Fibroblast of skin of back (primary cell): ENCODE results near the gene LRRC75A.
"Not testable (repeated sequence)": the region's sequence is repeated elsewhere in the genome, so short reads cannot be mapped to it uniquely, and the experiment has no call there.

Experiments used
- DNase-seq: peaks from one replicate; pipeline ENCODE4 v3.0.0-alpha.2; 2013

The LRRC75A gene

DNA sequence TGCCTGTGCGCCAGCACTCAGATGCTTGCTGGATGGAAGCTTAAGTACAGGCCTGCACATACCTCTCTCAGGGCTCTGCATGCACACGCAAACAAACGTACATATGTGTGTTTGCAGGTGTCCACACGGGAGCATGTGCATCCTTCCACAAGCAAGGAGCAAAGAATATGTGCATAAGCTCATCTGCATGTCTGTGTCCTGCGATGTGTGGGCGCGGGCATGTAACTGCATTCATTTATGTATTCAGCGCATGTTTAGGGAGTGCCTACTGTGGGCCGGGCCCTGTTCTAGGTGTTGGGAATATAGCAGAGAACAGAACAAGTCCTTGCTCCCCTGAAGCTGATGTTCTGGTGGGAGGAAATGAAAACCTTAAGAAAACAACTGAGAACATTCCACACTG, 62.9 kb downstream of the LRRC75A start:
- no peak for DNase-seq

DNA sequence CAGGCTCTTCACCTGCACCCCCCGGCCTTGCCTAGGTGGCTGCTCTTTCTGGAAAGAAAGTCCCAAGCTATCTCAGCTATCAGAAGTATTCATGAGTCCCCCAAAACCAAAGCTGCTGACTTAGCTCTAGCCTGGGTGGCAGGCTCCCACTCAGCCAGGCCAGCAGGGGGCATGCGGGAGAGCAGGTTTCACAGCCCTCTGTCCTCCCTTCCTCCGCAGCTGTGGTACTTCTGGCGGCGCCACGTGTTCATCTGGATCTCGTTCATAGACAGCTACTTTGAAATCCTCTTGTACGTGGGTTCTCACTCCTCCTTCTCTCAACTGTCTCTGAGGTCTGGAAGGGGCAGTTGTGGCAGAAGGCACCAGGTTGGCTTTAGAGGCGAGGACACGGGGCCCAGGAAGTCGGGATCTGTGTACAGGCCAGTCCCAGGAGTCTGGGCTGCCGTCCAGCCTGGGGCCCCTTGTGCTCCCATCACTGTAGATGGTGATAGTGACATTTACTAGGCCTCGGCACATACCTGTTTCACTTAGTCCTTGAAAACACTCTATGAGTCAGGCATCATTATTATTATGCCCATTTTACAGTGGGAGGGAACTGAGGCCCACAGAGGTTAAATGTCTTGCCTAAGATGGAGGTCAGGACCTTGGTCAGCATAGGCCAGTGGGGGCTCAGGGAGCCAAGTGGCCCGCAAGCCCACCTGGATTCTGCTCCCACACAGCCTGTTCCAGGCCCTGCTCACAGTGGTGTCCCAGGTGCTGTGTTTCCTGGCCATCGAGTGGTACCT, 63.7 kb downstream of the LRRC75A start:
- DNase-seq, result peak; percentile 64

DNA sequence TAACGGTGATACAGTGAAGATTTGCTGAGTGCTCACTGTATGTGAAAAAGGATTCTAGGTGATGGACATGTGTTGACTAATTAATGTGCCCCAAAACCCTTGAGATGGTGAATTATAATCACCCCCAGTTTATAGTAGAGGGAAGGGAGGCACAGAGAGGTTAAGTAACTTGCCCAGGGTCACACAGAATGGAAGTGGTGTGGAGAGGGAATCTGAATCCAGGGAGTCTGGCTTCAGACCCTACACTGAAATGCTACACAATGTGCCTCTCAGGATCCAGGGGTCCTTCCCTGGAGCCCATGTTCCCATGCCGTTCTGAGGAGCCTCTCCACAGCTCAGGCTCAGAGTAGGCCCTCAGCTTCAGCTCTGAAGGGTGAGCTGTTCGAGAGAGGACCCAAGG, 65.0 kb downstream of the LRRC75A start:
- DNase-seq, result no peak

DNA sequence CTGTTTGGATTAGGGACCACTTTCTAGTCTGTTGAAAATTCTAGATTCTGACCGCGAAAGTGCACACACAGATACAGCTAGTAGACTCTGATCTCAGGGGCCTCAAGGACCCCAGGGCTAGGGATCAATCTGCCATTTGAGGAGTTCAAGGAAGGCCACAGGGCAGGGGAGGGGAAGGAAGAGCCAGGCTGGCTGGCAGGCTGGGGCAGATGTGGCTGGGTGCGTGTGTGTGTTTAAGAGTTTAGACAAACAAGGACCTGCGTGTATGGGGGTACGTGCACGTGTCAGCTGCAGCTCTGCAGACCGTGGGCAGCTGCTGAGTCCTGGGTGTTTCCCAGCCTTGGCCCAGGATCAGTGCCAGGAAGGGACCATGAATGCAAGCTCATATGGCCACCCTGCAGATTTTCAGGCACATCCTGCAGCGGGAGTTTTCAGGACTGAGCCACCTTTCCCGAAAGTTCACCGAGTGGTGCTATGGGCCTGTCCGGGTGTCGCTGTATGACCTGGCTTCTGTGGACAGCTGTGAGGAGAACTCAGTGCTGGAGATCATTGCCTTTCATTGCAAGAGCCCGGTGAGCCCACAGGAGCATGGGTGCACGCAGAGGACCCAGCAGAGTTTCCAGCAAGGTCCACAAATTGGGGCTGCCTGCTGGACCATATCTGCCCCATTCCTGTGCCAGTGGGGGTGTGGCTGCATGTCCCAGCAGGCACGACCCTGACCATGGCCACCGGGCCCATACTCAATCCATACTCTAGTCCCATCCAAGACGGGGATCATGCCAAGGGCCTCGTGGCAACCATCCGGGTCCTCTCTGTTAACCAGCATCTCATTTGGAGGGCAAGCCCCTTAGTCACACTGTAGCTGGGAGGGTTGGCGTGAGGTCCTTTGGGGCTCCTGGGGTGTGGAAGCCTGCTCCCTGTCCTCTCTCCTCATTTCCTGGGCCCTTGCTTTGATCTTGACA, 66.0 kb downstream of the LRRC75A start:
- no peak for DNase-seq

DNA sequence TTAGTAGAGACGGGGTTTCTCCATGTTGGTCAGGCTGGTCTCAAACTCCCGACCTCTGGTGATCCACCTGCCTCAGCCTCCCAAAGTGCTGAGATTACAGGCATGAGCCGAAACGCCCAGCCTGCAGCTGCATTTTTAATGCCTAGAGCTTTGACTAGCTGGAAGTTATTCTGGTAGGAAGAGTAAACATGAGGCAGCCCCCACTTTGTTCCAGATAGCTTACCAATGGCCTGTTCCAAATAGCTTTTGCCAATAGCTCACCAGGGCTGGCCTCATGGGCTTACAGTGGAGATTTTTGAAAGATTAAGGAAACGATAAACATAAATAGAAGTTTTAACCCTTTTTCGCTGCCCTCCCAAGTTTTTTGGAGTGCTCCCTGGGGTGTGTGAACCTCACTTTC, 66.8 kb downstream of the LRRC75A start:
- DNase-seq, result no peak

DNA sequence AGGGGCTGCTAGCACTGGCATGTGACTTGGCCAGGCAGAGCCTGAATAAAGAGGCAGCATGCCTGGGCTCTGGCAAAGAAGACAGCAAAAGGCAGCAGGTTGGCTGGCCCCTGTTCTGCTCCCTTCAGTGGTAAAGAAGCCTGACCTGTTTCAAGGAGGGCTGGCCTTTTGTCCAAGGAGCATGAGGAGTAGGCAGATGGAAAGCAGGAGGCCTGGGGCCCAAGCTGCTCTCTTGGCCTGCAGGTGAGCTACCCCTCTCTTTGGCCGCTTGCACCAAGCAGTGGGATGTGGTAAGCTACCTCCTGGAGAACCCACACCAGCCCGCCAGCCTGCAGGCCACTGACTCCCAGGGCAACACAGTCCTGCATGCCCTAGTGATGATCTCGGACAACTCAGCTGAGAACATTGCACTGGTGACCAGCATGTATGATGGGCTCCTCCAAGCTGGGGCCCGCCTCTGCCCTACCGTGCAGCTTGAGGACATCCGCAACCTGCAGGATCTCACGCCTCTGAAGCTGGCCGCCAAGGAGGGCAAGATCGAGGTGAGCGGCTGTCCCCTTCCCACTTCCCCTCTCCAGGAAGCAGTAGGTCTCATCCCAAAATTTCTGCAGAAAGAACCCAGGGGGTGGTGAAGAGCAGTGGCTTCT, 68.6 kb downstream of the LRRC75A start:
- DNase-seq, result no peak

DNA sequence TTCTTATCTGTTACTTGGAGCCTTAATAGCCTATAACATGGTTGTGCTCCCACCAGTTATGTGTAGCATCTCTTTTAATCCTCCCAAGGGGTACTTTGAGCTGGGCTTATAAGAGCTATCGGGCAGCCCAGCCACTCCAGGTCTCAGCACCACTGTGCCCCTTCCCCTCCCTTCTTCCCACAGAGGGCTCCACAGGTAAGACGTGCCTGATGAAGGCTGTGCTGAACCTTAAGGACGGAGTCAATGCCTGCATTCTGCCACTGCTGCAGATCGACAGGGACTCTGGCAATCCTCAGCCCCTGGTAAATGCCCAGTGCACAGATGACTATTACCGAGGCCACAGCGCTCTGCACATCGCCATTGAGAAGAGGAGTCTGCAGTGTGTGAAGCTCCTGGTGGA, 69.6 kb downstream of the LRRC75A start:
- DNase-seq, result no peak

DNA sequence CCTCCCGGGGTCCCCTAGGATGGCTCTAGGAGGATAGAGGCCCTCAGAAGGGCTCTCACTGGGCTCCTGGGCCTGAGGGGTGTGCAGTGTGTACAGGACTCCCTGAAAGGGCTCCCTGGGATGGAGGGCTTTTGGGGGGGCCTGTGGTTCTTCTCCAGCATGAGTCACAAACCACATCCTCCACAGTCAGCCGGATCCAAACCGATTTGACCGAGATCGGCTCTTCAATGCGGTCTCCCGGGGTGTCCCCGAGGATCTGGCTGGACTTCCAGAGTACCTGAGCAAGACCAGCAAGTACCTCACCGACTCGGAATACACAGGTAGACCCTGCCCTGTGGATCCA, 72.1 kb downstream of the LRRC75A start:
- DNase-seq, result peak; percentile 83

DNA sequence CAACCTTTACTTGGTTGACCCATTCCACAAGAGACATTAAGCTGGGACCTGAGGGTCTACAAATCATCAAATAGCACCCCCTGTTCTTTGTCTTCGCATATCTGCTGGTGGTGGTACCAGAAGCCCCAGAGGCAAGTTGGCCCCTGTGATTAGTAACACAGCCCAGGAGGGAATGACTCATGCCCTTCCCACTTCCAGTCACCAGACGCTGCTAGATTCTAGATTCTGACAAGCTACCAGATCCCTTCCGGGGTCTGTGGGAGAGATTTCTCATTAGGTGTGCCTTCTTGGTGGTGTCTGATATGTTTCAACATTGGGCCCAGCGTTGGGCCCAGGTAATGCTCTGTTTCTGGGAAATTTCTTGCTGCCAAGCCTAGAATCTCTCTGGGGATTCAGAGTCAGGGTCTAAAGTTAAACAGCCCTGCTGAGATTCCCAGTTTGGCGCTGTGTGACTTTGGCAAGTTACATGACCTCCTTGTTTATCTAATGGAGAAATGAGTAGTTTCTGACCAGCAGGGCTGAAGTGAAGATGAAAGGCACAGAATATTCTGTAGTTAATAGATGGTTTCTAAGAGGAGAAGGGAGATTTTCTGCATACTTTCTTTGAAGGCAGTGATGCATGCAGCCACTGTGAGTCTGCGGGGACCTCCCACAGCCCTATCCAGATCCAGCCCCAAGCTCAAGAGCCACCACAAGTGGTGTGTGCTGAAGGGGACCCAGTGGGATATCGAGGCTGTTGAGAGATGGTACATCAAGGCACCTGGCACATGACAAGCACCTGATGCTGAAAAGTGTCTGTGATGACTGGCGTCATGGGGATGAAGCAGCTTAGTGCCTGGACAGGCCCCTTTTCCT, 72.7 kb downstream of the LRRC75A start:
- DNase-seq, result peak; percentile 90

DNA sequence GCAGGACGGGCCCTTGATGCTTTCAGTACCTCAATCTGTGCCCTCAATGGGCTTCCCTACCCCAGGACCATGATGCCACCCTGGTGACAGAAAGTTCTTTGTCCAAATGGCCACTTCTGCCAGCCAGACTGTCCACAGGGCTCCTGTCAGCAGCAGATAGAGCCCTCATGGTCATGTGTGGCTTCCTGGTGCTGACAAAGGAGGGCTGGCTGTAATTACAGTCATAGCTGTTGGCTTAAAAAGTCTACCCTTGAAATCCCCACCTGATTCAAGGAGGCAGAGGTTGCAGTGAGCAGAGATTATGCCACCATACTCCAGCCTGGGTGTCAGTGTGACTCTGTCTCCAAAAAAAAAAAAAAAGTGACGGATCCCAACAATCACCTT, 73.3 kb downstream of the LRRC75A start:
- DNase-seq, result no peak

DNA sequence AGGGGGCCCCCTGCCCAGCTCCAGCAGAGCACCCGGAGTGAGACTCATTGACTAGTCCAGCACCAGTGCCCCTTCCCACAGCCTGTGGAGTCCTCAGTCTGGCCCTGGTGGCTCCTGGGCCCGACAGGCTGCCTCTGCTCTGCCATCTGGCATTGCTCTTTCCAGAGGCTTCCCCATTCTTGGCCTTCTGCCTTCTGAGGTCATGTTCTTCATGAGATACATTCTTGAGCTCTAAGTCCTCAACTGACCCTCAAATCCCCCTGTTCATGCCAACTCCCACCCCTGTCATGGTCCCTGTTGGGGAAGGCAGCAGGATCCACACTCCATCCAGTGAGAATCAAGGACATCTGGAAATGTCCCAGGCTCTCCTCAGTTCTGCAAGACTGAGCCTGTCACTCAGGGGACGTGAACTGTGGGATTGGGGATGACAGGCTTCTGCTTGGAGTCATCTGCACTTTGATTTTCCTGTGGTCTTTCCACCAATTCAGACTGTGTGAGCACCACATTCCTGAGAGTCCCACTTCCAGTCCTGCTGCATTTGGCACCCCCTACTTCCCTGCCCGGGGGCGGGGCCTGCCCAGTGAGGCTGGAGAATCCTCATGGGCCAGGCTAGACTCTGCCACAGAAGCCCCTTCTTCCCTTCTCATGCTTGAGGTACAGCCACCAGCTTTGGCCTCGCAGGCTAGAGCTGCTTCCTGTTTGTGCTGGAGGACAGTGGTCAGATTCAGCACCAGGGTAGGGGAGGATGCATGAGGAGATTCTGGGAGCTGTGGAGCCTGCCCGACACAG, 73.9 kb downstream of the LRRC75A start:
- DNase-seq, result peak; percentile 68

DNA sequence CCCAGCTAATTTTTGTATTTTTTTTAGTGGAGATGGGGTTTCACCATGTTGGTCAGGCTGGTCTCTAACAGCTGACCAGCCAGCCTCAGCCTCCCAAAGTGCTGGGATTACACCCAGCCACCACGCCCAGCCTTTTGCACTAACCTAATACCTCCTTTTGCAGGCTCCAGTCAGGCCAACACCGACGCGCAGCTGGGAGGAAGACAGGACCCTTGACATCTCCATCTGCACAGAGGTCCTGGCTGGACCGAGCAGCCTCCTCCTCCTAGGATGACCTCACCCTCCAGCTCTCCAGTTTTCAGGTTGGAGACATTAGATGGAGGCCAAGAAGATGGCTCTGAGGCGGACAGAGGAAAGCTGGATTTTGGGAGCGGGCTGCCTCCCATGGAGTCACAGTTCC, 74.6 kb downstream of the LRRC75A start:
- DNase-seq, result no peak

DNA sequence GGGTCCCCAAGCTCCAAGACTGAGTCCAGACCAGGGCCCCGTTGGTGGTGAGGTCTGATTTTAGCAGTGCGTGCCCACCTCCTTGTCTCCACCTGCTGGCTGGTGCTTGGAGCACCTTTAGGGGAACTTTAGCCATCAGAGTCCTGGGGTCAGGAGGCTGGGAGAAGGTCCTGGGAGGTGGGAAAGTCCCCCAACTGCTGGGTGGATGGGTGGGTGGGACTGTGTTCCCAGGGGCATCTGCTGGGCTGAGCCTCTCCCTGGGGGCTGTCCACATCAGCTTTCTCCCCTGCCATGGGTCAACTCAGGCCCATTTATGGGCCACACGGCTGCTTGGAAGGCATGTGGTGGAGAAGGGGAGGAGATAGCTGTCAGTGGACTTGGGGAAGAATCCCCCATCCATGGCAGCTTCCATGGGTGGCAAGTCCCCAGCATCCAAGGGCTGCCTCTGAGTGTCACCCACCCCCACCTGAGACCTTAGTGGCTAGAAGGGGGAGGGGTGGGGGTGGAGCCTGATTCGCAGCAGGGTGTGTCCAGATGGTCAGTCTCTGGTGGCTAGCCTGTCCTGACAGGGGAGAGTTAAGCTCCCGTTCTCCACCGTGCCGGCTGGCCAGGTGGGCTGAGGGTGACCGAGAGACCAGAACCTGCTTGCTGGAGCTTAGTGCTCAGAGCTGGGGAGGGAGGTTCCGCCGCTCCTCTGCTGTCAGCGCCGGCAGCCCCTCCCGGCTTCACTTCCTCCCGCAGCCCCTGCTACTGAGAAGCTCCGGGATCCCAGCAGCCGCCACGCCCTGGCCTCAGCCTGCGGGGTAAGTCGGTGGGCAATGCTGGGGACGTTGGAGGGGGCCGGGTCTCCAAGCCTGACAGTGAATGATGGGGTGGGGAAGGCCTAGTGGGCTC, 76.7 kb downstream of the LRRC75A start, which contains the start of gene TRPV2:
TRPV2 (plus strand) TSS at position 541 of the 894 bp plus-strand sequence. CDS start 2,098 bp downstream, outside the sequence.
- no peak for DNase-seq

DNA sequence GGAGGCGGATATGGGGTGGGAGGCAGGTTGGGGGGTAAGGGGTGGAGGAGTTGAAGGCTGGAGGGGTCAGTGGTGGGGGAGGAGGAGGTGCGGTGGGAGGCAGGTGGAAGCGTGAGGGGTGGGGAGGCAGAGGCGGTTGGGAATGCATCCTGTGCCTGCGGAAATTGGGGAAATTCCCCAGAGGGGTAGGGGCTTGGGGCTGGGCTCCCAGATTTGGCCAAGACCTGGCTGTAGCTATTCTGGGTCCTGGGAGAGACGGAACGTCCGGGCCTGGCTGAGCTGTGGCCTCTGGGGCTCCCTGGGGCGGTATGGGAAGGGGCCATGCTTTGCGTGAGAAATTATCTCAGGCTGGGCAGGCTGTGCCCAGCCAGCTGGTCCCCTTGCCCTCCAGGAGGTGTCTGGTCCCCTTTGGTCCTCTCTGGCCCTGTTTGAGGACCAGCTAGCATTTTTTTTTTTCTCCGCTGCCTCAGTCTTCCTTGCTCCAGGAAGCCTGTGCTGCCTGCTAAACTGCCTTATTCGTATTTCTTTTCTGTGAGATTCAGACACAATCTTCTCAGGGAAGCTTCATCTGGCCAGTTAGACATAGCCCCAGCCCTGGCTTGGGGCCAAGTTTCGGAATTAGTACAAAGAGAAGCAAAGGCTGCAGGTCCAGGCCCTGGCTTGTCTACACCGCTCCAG, 83.9 kb downstream of the LRRC75A start:
- peak; percentile 38 for DNase-seq

DNA sequence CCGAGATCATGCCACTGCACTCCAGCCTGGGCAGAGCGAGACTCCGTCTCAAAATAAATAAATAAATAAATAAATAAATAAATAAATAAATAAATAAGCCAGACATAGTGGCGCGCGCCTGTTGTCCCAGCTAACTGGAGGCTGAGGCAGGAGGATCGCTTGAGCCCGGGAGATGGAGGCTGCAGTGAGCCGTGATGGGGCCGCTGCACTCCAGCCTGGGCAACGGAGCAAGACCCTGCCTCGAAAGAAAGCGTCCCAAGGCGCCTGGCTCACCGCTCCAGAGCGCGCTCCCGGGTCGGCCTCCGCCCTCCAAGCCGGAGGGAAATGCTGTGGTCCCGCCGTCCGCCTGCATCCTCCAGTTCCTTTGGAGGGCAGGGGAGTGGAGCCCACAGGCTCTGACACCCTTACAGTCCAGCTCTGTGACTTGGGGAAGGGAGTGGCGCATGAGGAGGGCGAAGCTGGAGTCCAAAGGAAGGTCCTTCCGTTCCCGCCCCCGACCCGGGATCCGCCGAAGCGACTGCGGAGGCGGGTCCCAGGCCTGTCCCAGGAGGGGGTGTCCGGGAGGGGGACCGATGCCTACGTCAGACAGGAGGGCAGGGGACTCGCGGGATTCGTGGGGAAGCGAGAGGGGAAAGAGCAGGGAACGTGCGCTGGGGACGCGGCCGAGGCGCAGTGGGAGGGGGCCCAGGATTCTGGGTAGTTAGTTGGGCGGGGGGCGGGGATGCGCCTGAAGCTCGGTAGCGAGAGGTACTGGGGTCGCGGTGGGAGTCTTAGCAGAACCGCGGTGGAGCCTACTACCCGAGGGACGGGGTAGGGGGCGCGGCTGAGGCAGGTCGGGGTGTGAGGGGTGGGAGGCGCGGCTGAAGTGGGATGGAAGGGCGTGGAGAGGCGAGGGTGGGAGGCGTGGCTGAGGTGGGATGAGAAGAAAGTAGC, 85.0 kb downstream of the LRRC75A start:
- peak; percentile 47 for DNase-seq

DNA sequence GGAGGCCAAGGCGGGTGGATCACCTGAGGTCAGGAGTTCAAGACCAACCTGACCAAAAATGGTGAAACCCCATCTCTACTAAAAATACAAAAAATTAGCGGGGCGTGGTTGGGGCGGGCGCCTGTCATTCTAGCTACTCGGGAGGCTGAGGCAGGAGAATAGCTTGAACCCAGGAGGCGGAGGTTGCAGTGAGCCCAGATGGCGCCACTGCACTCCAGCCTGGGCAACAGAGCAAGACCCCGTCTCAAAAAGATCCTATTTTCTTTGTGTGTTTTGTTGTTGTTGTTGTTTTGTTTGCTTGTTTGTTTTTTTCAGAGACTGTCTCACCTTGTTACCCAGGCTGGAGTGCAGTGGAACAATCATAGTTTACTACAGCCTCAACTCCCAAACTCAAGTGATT, 88.1 kb downstream of the LRRC75A start:
- not testable (repeated sequence) for DNase-seq

DNA sequence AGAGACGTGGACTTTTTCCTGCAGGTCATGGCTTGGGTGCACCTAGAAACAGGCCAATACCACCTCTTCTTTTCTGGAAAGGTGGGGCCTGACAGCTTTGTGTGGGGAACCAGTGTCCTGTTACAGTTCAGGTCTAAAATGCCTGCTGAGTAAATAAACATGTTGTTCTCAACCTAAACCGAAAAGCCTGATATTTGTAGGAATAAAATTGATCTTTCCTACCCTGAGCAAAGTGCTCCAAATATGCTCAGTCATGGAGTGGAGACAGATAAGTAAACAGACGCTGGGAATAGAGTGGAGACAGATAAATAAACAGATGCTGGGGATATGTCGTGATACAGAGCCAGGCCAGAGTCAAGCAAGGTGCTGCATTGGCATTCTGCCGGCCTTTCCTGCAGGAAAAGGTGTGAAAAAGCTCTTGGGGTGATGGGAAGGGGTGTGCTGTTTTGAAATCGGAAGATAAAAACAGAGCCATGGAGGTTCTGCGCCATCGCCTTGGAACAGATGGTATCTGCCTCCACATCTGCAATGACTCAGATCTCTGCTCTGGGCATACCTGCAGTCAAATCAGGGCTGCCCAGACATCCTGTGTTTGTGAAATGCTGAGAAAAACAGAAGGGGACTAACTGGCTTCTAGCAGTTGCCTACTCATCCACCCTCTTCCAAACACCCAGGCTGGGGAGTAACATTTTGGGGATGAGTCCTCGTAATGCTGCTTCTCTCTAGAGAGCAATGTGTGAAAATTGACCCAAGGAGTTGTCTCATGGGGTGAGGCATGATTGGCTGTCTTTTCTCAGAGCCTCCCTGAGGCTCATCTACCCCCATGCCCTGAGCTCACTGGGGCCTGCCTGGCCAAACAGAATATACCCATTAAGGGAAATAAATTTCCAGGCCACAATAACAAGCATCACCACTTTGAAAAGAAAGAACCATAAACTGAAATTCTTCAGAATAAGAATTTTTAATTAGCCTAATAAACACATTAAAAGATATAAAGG, 93.4 kb downstream of the LRRC75A start:
- no peak for DNase-seq
